ENCODE data around the gene OR6F1.
"Not testable (repeated sequence)": the region's sequence is repeated elsewhere in the genome, so short reads cannot be mapped to it uniquely, and the experiment has no call there.

OR6F1 gene

GRCh38 chr1:247746391-247746935 lies 30.0 kb upstream of the OR6F1 start:
- H3K36me3 Mint-ChIP-seq (ENCODE audit: low read depth) = no peaks in the 10 kb centered on the region
- no peak for TF ChIP-seq CTCF (IDR thresholded peaks at IDR 0.05)
- peaks cover 38% of the 10 kb centered on the region for H3K9me3 Mint-ChIP-seq
- no peak overlapping the region for H3K27ac Mint-ChIP-seq
- no peak overlapping the region for H3K4me3 Mint-ChIP-seq
- H3K27me3 Mint-ChIP-seq (ENCODE audit: low read depth, poor library complexity) = no peaks in the 10 kb centered on the region
- DNase-seq = no peak
- H3K4me1 Mint-ChIP-seq = no peaks in the 10 kb centered on the region

- not testable (repeated sequence) for DNase-seq
- peaks cover 28% of the 10 kb centered on the region for H3K9me3 Mint-ChIP-seq
These were observed 25.8 kb upstream of the OR6F1 start for GRCh38 chr1:247742215-247742760.

GRCh38 chr1:247741756-247742155 lies 25.3 kb upstream of the OR6F1 start:
- Mint-ChIP-seq H3K9me3 (peaks cover 26% of the 10 kb centered on the region), H3K27me3 (ENCODE audit: low read depth, poor library complexity) (no peaks in the 10 kb centered on the region), H3K4me1 (no peaks in the 10 kb centered on the region), H3K27ac (no peak overlapping the region), H3K4me3 (no peak overlapping the region), H3K36me3 (ENCODE audit: low read depth) (no peaks in the 10 kb centered on the region)
- DNase-seq = no peak
- TF ChIP-seq CTCF (IDR thresholded peaks at IDR 0.05) = no peak

More at GRCh38 chr1:247742215-247742760, 25.8 kb upstream of the OR6F1 start:
- not testable (repeated sequence) for H3K27ac Mint-ChIP-seq; H3K27me3 Mint-ChIP-seq (ENCODE audit: low read depth, poor library complexity); H3K36me3 Mint-ChIP-seq (ENCODE audit: low read depth); H3K4me1 Mint-ChIP-seq; H3K4me3 Mint-ChIP-seq

- Mint-ChIP-seq H3K9me3 (peaks cover 21% of the 10 kb centered on the region), H3K4me1 (no peaks in the 10 kb centered on the region), H3K36me3 (ENCODE audit: low read depth) (no peaks in the 10 kb centered on the region), H3K27ac (no peak overlapping the region), H3K4me3 (no peak overlapping the region), H3K27me3 (ENCODE audit: low read depth, poor library complexity) (no peaks in the 10 kb centered on the region)
- no peak for DNase-seq
- TF ChIP-seq CTCF (IDR thresholded peaks at IDR 0.05) = no peak
These were observed 24.3 kb upstream of the OR6F1 start for GRCh38 chr1:247740721-247741120.

- DNase-seq = no peak
- H3K27me3 Mint-ChIP-seq (ENCODE audit: low read depth, poor library complexity) = no peaks in the 10 kb centered on the region
- H3K4me3 Mint-ChIP-seq = no peak within 1 kb of the TSS
These were observed 21.9 kb upstream of the OR6F1 start, which contains the start of gene OR14K1 for GRCh38 chr1:247738315-247738714. Gene OR14K1, plus strand, starts transcription at chr1:247738615. Its CDS starts 0 bp downstream, at chr1:247738615.

GRCh38 chr1:247721222-247721621 lies 4.8 kb upstream of the OR6F1 start:
- H3K4me3 Mint-ChIP-seq = no peak overlapping the region
- no peaks in the 10 kb centered on the region for H3K4me1 Mint-ChIP-seq
- H3K27me3 Mint-ChIP-seq (ENCODE audit: low read depth, poor library complexity) = peaks cover 6% of the 10 kb centered on the region
- no peak for DNase-seq
- peaks cover 30% of the 10 kb centered on the region for H3K9me3 Mint-ChIP-seq
- no peak overlapping the region for H3K27ac Mint-ChIP-seq
- TF ChIP-seq CTCF (IDR thresholded peaks at IDR 0.05) = no peak
- H3K36me3 Mint-ChIP-seq (ENCODE audit: low read depth) = no peaks in the 10 kb centered on the region

More at GRCh38 chr1:247738315-247738714, 21.9 kb upstream of the OR6F1 start, which contains the start of gene OR14K1:
- no peak within 1 kb of the TSS for H3K27ac Mint-ChIP-seq
- no peaks in the 10 kb centered on the region for H3K4me1 Mint-ChIP-seq
- H3K36me3 Mint-ChIP-seq (ENCODE audit: low read depth) = no peaks in the 10 kb centered on the region
- peaks cover 30% of the 10 kb centered on the region for H3K9me3 Mint-ChIP-seq
- TF ChIP-seq CTCF (IDR thresholded peaks at IDR 0.05) = no peak

Data from nephron progenitor cell (in vitro differentiated cells).